Chondrocyte (in vitro differentiated cells): ENCODE results near the gene RTN4RL2. TPM values are rescaled to one million over a fixed set of nuclear protein-coding genes. Genes with fewer than 3 reads are reported as not detected.

Experiments used
- DNase-seq: peaks from one replicate; pipeline ENCODE4 v3.0.0; 2021; ENCODE audit warnings: mixed read lengths, low spot score
- H3K27ac Mint-ChIP-seq: one replicate; pipeline ENCODE4 v1.8.0; 2021; ENCODE audit warnings: mild to moderate bottlenecking, moderate library complexity, mixed read lengths; ENCODE audit not compliant: unreplicated experiment
- H3K27me3 Mint-ChIP-seq: 2 replicates; pipeline ENCODE4 v1.8.0; 2021; ENCODE audit warnings: low read depth, mixed read lengths
- H3K36me3 Mint-ChIP-seq: 2 replicates; pipeline ENCODE4 v1.8.0; 2021; ENCODE audit warnings: low read depth, mixed read lengths
- H3K4me1 Mint-ChIP-seq: 2 replicates; pipeline ENCODE4 v1.8.0; 2021; ENCODE audit warnings: low read depth, mild to moderate bottlenecking, mixed read lengths
- H3K4me3 Mint-ChIP-seq: one replicate; pipeline ENCODE4 v1.8.0; 2021; ENCODE audit warnings: mild to moderate bottlenecking, moderate library complexity, mixed read lengths; ENCODE audit not compliant: unreplicated experiment
- H3K9me3 Mint-ChIP-seq: 2 replicates; pipeline ENCODE4 v1.8.0; 2021; ENCODE audit warnings: low read depth, mixed read lengths
- total RNA-seq: library from RNA; stranded (reverse); gene quantifications from 3 replicates; pipeline ENCODE4 v1.2.1, GENCODE V29; 2021
- TF ChIP-seq, protein P1 (sequence below): fragments of 200-600 bp; sonication (generic); IDR thresholded peaks from 2 replicates; pipeline ENCODE4 v1.5.0; 2021; ENCODE audit warnings: antibody characterized with exemption, mild to moderate bottlenecking, moderate library complexity

RTN4RL2 gene
- total RNA-seq, 1 donor from 2014 or later = 0.57 TPM

DNA sequence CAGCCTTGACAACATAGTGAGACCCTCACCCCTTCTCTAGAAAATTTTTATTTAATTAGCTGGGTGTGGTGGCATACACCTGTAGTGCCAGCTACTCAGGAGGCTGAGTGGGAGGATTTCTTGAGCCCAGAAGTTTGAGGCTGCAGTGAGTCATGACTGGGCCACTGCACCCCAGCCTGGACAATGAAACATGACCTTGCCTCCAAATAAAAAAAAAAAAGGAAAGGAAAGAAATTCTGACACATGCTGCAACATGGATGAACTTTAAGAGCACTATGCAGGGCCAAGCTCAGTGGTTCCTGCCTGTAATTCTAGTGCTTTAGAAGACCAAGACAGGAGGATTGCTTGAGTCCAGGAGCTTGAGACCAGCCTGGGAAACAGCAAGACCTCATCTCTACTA lies 42.2 kb upstream of the RTN4RL2 start:
- DNase-seq = no peak
- Mint-ChIP-seq H3K9me3 (no peaks in the 10 kb centered on the region), H3K36me3 (peaks cover 27% of the 10 kb centered on the region), H3K4me3 (no peak overlapping the region), H3K27me3 (no peaks in the 10 kb centered on the region), H3K4me1 (no peaks in the 10 kb centered on the region), H3K27ac (no peak overlapping the region)
- TF ChIP-seq, protein P1, sequence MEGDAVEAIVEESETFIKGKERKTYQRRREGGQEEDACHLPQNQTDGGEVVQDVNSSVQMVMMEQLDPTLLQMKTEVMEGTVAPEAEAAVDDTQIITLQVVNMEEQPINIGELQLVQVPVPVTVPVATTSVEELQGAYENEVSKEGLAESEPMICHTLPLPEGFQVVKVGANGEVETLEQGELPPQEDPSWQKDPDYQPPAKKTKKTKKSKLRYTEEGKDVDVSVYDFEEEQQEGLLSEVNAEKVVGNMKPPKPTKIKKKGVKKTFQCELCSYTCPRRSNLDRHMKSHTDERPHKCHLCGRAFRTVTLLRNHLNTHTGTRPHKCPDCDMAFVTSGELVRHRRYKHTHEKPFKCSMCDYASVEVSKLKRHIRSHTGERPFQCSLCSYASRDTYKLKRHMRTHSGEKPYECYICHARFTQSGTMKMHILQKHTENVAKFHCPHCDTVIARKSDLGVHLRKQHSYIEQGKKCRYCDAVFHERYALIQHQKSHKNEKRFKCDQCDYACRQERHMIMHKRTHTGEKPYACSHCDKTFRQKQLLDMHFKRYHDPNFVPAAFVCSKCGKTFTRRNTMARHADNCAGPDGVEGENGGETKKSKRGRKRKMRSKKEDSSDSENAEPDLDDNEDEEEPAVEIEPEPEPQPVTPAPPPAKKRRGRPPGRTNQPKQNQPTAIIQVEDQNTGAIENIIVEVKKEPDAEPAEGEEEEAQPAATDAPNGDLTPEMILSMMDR = no peak

DNA sequence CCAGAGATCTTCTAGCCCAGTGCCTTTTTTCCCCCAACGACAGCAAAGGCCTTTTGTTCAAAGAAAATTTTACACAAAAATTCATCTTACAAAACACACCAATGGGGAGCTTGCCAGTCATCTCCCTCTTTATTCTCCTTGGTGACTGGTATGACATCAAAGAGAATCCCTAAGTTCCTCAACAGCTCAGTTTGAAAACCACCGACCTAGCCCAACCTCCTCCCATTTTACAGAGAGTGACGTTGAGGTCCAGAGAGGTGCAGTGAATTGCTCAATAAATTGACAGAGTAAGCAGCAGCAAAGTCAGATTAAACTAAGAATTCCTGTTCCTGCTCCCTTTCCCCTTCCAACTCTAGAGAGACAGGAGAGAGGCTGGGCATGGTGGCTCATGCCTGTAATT lies 41.2 kb upstream of the RTN4RL2 start:
- Mint-ChIP-seq H3K27ac (no peak overlapping the region), H3K36me3 (peaks cover 20% of the 10 kb centered on the region), H3K4me3 (no peak overlapping the region), H3K27me3 (no peaks in the 10 kb centered on the region), H3K9me3 (no peaks in the 10 kb centered on the region), H3K4me1 (no peaks in the 10 kb centered on the region)
- TF ChIP-seq, protein P1 = no peak
- DNase-seq = no peak

DNA sequence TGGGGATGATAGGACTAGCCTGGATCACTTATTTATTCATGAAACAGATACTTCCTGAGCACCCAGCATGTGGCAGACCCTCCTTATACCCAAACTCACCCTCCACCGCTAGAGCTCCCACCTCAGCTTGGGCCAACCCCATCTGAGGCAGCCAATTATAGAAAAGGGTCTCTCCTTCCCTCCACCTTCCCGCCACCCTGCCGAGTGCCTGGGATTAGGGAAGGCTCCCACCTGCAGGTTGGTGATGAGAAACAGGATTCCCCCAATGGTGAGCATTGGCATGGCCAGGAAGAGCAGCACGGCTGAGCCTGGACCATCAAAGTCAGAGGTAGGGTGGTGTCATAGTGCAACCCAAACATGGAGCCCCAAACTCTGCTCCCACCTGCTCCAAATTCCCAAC lies 39.3 kb upstream of the RTN4RL2 start:
- Mint-ChIP-seq H3K9me3 (no peaks in the 10 kb centered on the region), H3K4me3 (no peak overlapping the region), H3K36me3 (peaks cover 10% of the 10 kb centered on the region), H3K27ac (no peak overlapping the region), H3K27me3 (no peaks in the 10 kb centered on the region), H3K4me1 (peaks cover 18% of the 10 kb centered on the region)
- no peak for DNase-seq
- TF ChIP-seq, protein P1 = no peak

DNA sequence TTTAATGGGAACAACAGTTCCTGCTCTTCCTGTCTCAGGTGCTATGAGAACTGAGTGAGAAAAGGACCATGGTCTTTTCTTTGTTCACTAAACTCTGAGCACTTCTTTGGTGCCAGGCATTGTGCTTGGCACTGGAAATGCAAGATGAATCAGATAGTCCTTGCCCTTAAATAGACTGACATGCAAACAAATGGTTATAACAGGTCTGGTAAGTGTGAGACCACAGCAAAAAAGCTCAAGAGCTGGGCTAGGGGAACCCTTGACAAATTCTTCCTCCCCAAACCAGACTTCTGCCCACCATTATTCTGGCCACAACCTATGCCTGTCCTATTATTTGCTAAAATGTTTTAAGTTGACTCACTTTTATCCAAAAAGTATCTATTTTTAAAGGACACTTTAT lies 38.5 kb upstream of the RTN4RL2 start:
- Mint-ChIP-seq H3K4me1 (peaks cover 25% of the 10 kb centered on the region), H3K9me3 (no peaks in the 10 kb centered on the region), H3K36me3 (peaks cover 9% of the 10 kb centered on the region), H3K27ac (no peak overlapping the region), H3K4me3 (no peak overlapping the region), H3K27me3 (no peaks in the 10 kb centered on the region)
- TF ChIP-seq, protein P1 = no peak
- no peak for DNase-seq

DNA sequence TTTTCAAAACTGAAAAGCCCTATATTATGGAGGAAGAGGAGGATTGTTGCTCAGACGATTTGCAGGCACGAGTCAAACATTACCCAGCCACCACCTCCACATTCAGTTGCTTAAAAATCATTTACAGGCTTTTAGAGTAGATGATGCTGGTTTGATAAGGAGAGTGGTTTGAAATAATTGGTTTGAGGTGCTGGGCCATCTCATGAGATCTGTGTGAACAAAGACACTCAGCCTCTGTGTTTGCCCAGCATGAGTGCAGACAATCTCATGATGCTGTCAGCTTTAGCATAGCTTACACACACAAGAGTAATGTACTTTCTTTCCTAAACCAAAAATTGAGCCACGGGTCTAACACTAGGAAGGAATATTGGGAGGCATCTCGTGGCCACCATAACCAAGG lies 37.7 kb upstream of the RTN4RL2 start:
- no peak overlapping the region for H3K4me3 Mint-ChIP-seq
- H3K36me3 Mint-ChIP-seq = peaks cover 5% of the 10 kb centered on the region
- H3K27ac Mint-ChIP-seq = no peak overlapping the region
- TF ChIP-seq, protein P1 = no peak
- no peaks in the 10 kb centered on the region for H3K27me3 Mint-ChIP-seq
- DNase-seq = no peak
- H3K9me3 Mint-ChIP-seq = no peaks in the 10 kb centered on the region
- H3K4me1 Mint-ChIP-seq = peaks cover 33% of the 10 kb centered on the region
